OCI-LY3 (cell line): ENCODE data around the gene ARHGAP12.

ENCODE experiments used
- EZH2phosphoT487 ChIP-seq: fragments of 200-600 bp; shearing (Covaris generic); IDR thresholded peaks from 2 replicates; pipeline ENCODE4 v1.6.1; 2018; ENCODE audit warnings: antibody characterized with exemption, mixed run types, low read depth
- TF ChIP-seq, protein P1 (sequence below): fragments of 200-600, 300-600 bp; sonication (generic); IDR thresholded peaks from 2 replicates; pipeline ENCODE4 v1.5.1; 2014; ENCODE audit warnings: antibody characterized with exemption, low read length, low read depth

- TF ChIP-seq, protein P1, sequence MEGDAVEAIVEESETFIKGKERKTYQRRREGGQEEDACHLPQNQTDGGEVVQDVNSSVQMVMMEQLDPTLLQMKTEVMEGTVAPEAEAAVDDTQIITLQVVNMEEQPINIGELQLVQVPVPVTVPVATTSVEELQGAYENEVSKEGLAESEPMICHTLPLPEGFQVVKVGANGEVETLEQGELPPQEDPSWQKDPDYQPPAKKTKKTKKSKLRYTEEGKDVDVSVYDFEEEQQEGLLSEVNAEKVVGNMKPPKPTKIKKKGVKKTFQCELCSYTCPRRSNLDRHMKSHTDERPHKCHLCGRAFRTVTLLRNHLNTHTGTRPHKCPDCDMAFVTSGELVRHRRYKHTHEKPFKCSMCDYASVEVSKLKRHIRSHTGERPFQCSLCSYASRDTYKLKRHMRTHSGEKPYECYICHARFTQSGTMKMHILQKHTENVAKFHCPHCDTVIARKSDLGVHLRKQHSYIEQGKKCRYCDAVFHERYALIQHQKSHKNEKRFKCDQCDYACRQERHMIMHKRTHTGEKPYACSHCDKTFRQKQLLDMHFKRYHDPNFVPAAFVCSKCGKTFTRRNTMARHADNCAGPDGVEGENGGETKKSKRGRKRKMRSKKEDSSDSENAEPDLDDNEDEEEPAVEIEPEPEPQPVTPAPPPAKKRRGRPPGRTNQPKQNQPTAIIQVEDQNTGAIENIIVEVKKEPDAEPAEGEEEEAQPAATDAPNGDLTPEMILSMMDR = no peak
- no peak for TF ChIP-seq EZH2phosphoT487
Measured at GRCh38 chr10:31838065-31838464, 90.6 kb downstream of the ARHGAP12 start.
